ENCODE data around the gene F5. TPM values are rescaled to one million over a fixed set of nuclear protein-coding genes. Genes with fewer than 3 reads are reported as not detected.

The F5 gene
- total and polyA plus RNA-seq, 9 of the 15 experiments (the other 6 are each of a cell fraction or from before 2014, with no cell fraction given): 0.03 to 0.13 TPM; not detected in 7

GRCh38 chr1:169570172-169570574 is 16.1 kb downstream of the F5 start:
- Histone ChIP-seq H3K4me1 (replicated peaks in 1 of 2; ENCODE audit: control insufficient read depth in 2 of 2, insufficient read depth in 2 of 2, low read length in 2 of 2) (no peaks in the 10 kb centered on the region), H3K9ac (ENCODE audit: insufficient read depth in 1 of 2, low read depth in 2 of 2, low read length in 2 of 2) (no peak overlapping the region), H3K9me3 (replicated peaks; ENCODE audit: control insufficient read depth, insufficient read depth, low read depth, low read length) (no peaks in the 10 kb centered on the region), H3K4me2 (ENCODE audit: insufficient read depth, low read length) (no peak overlapping the region), H3K9me1 (ENCODE audit: control insufficient read depth, insufficient read depth, low read length) (no peaks in the 10 kb centered on the region), H4K20me1 (replicated peaks; ENCODE audit: control insufficient read depth, insufficient read depth, low read length) (no peaks in the 10 kb centered on the region), H2AFZ (ENCODE audit: low read depth, low read length) (no peak overlapping the region), H3K4me3 (no peak overlapping the region), H3K27ac (ENCODE audit: extremely low read depth, low read depth, low read length) (no peak overlapping the region), H3K27me3 (ENCODE audit: control insufficient read depth in 2 of 2, insufficient read depth in 2 of 2, low read length in 2 of 2) (peaks cover 0 to 2% of the 10 kb centered on the region in 2 experiments; a peak in 2 of 5 replicates), H3K79me2 (ENCODE audit: control insufficient read depth, insufficient read depth, low read length) (no peaks in the 10 kb centered on the region), H3K36me3 (ENCODE audit: control insufficient read depth, insufficient read depth, low read length) (no peaks in the 10 kb centered on the region)
- intact Hi-C loops (cut with micrococcal nuclease) (no loop called here), in situ Hi-C loops (cut with MboI) (no loop called here)
- ChIA-PET CTCF (ENCODE audit: low intra/inter-chr PET ratio) (no interaction called here), POLR2A (no interaction called here)
- no peak for ATAC-seq
- 0% methylated on average over 1 of the region's 1 CpG for WGBS (ENCODE audit: insufficient coverage, low coverage, missing lambda C conversion rate)
- FAIRE-seq: no peak
- no peak for DNase-seq (ENCODE audit: extremely low read depth in 1 of 4, low spot score in 3 of 4)
- no peak for TF ChIP-seq HNRNPUL1 (IDR thresholded peaks at IDR 0.05; ENCODE audit: low read length)
- no peak for TF ChIP-seq DNMT1 (IDR thresholded peaks at IDR 0.05)
- TF ChIP-seq HEY1 (CRISPR knock-in tag; IDR thresholded peaks at IDR 0.05; ENCODE audit: borderline replicate concordance): no peak
- TF ChIP-seq ZNF277 (CRISPR knock-in tag; IDR thresholded peaks at IDR 0.05; ENCODE audit: borderline replicate concordance): no peak
- no peak for TF ChIP-seq GATAD2A (IDR thresholded peaks at IDR 0.05)
- TF ChIP-seq KLF10 (CRISPR knock-in tag; IDR thresholded peaks at IDR 0.05): no peak
- TF ChIP-seq LCOR (CRISPR knock-in tag; IDR thresholded peaks at IDR 0.05): no peak
- BruUV-seq (replicated peaks): no TSS peak
